K562 (cell line): Measurements from ENCODE around the gene TAOK2.

Experiments used
- CBX3 ChIP-seq, 2 experiments: IDR thresholded peaks; 1 replicate in 1 of 2; 2 replicates in 1 of 2; pipeline ENCODE4 v1.6.1; 2012; ENCODE audit warnings: inconsistent platforms in 2 of 2, low read length in 2 of 2, borderline replicate concordance in 1 of 2, control low read depth in 1 of 2
- CEBPB ChIP-seq: fragments of 450-650 bp; IDR thresholded peaks from 2 replicates; pipeline ENCODE4 v1.6.1; 2016; ENCODE audit warnings: missing genetic modification characterization, missing compliant biosample characterization
- KDM1A ChIP-seq, 2 experiments: fragments of 450-650 bp; IDR thresholded peaks; 2 replicates each; pipeline ENCODE4 v1.6.1; 2016; ENCODE audit warnings: mild to moderate bottlenecking in 2 of 2
- KDM4B ChIP-seq, 2 experiments: fragments of 450-650 bp in 1 of 2; sonication (generic) in 1 of 2; IDR thresholded peaks; 2 replicates each; pipeline ENCODE4 v1.6.1; 2016 to 2017; ENCODE audit warnings: borderline replicate concordance in 2 of 2, antibody characterized with exemption in 1 of 2, low read depth in 1 of 2, mild to moderate bottlenecking in 1 of 2
- NFYB ChIP-seq: IDR thresholded peaks from 2 replicates; pipeline ENCODE4 v1.6.1; 2011; ENCODE audit warnings: mild to moderate bottlenecking, moderate library complexity; ENCODE audit not compliant: insufficient read length; ENCODE audit errors: extremely low read depth
- SIRT6 ChIP-seq: IDR thresholded peaks from one replicate; pipeline ENCODE4 v1.6.1; 2012; ENCODE audit warnings: low read depth, mild to moderate bottlenecking, control low read depth, inconsistent platforms, low read length, moderate library complexity
- ZNF124 ChIP-seq: sonication (generic); formaldehyde crosslinking; IDR thresholded peaks from 2 replicates; pipeline ENCODE4 v1.8.1; 2022; ENCODE audit warnings: missing genetic modification reagents

DNA sequence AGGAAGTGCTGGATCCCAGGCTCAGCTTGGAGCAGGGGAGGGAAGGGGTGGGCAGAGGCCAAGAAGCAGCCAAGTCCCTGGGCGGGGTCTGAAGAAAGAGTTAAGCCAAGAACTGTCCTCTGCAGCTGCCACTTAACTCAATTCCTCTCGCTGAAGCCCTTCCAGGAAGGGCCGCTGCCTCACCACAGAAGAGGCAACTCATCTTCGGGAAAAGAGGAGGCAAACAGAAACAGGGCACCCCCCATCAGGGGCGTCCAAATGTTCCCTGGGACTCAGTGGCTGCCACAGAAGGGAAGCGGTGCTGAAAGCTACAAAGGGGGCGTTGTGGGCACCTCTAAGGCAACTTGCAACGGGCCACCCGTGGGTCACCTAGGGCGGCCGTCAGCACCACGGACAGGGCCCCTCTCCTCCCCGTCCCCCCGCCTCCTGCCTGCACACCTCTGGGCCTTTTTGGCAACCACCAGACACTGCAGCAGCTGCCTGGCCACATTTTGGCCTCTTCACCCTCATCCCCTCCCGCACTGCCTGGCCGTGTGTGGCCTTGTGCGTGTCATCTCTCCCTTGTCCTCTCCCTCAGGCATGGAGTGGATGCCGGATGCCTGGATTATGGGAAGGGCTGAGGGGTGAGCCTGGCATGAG, 54.9 kb downstream of the TAOK2 start:
- TF ChIP-seq NFYB (no peak), CEBPB (no peak), SIRT6 (no peak), CBX3 (IDR thresholded peaks at IDR 0.05; ENCODE audit: borderline replicate concordance in 1 of 2, low read length in 2 of 2) (no peak), KDM1A (IDR thresholded peaks at IDR 0.05) (no peak), ZNF124 (no peak), KDM4B (IDR thresholded peaks at IDR 0.05; ENCODE audit: borderline replicate concordance in 2 of 2, low read depth in 1 of 2) (no peak)
